Right hindlimb (tissue), 1 donor: ENCODE measurements around the gene BSDC1.
"Not testable (repeated sequence)": the region's sequence is repeated elsewhere in the genome, so short reads cannot be mapped to it uniquely, and the experiment has no call there.

ENCODE experiments used
- DNase-seq: peaks from one replicate; pipeline ENCODE4 v3.0.0-alpha.2; 2018

The BSDC1 gene

GRCh38 chr1:32355778-32356177, 38.5 kb downstream of the BSDC1 start:
- DNase-seq = not testable (repeated sequence)

- peak; percentile 43 for DNase-seq
Measured at GRCh38 chr1:32353886-32354570, 40.2 kb downstream of the BSDC1 start.

- no peak for DNase-seq
Measured at GRCh38 chr1:32353431-32353830, 40.8 kb downstream of the BSDC1 start.

GRCh38 chr1:32352831-32353383, 41.3 kb downstream of the BSDC1 start:
- no peak for DNase-seq

- DNase-seq = no peak
Measured at GRCh38 chr1:32352239-32352745, 41.9 kb downstream of the BSDC1 start.

- peak; percentile 97 for DNase-seq
Measured at GRCh38 chr1:32351399-32352238, 42.6 kb downstream of the BSDC1 start.

- no peak for DNase-seq
Measured at GRCh38 chr1:32350785-32351398, 43.3 kb downstream of the BSDC1 start.

- peak; percentile 49 for DNase-seq
Measured at GRCh38 chr1:32349211-32349708, 45.0 kb downstream of the BSDC1 start.

GRCh38 chr1:32346532-32347157, 47.6 kb downstream of the BSDC1 start:
- no peak for DNase-seq

GRCh38 chr1:32345289-32345827, 48.9 kb downstream of the BSDC1 start:
- DNase-seq = no peak

GRCh38 chr1:32342704-32343103, 51.5 kb downstream of the BSDC1 start:
- DNase-seq = no peak

- no peak for DNase-seq
Measured at GRCh38 chr1:32341971-32342370, 52.3 kb downstream of the BSDC1 start.

- DNase-seq = no peak
Measured at GRCh38 chr1:32341186-32341757, 53.0 kb downstream of the BSDC1 start.

GRCh38 chr1:32339363-32339978, 54.8 kb downstream of the BSDC1 start:
- no peak for DNase-seq

GRCh38 chr1:32338637-32339145, 55.5 kb downstream of the BSDC1 start:
- no peak for DNase-seq

- DNase-seq = peak; percentile 75
Measured at GRCh38 chr1:32337855-32338636, 56.2 kb downstream of the BSDC1 start.

- DNase-seq = peak; percentile 35
Measured at GRCh38 chr1:32336963-32337675, 57.1 kb downstream of the BSDC1 start.

- DNase-seq = no peak
Measured at GRCh38 chr1:32336591-32336932, 57.7 kb downstream of the BSDC1 start.

GRCh38 chr1:32335790-32336590, 58.3 kb downstream of the BSDC1 start, which contains the start of gene MARCKSL1:
TSS of gene MARCKSL1 (minus strand) at chr1:32336233. CDS start at chr1:32336033, 200 bp downstream.
- peak; percentile 89 for DNase-seq
